ENCODE data around the gene ABCD2.
"Not testable (repeated sequence)": the region's sequence is repeated elsewhere in the genome, so short reads cannot be mapped to it uniquely, and the experiment has no call there.

Gene ABCD2

GRCh38 chr12:39526974-39527373 lies 92.6 kb downstream of the ABCD2 start:
- DNase-seq: no peak

GRCh38 chr12:39522167-39522566 lies 97.4 kb downstream of the ABCD2 start:
- not testable (repeated sequence) for DNase-seq

GRCh38 chr12:39510001-39510400 lies 109.6 kb downstream of the ABCD2 start:
- no peak for DNase-seq

GRCh38 chr12:39505554-39505953 lies 114.0 kb downstream of the ABCD2 start:
- DNase-seq: no peak

- no peak for DNase-seq
Measured at GRCh38 chr12:39505023-39505422, 114.6 kb downstream of the ABCD2 start.

GRCh38 chr12:39503439-39503838 lies 116.2 kb downstream of the ABCD2 start:
- no peak for DNase-seq

- DNase-seq: no peak
Measured at GRCh38 chr12:39502726-39503125, 116.9 kb downstream of the ABCD2 start.

All from NCI-H1417 treated with DMSO at 0.1 percent for 48 hours (cell line).